ENCODE data around the gene CNDP2. TPM values are rescaled to one million over a fixed set of nuclear protein-coding genes. Genes with fewer than 3 reads are reported as not detected.

Gene CNDP2
- total RNA-seq, 1 donor from 2014 or later: 75.2 TPM

GRCh38 chr18:74509856-74510769 lies 13.9 kb downstream of the CNDP2 start:
- no peak overlapping the region for H3K27ac Mint-ChIP-seq (ENCODE audit: unreplicated experiment)
- peaks cover 54% of the 10 kb centered on the region for H3K36me3 Mint-ChIP-seq (ENCODE audit: unreplicated experiment)
- H3K9me3 Mint-ChIP-seq (ENCODE audit: unreplicated experiment): no peaks in the 10 kb centered on the region

GRCh38 chr18:74510770-74511095 lies 14.6 kb downstream of the CNDP2 start:
- H3K4me3 Mint-ChIP-seq (ENCODE audit: unreplicated experiment): no peak overlapping the region
- H3K4me1 Mint-ChIP-seq (ENCODE audit: unreplicated experiment): no peaks in the 10 kb centered on the region
- H3K27ac Mint-ChIP-seq (ENCODE audit: unreplicated experiment): no peak overlapping the region
- peaks cover 51% of the 10 kb centered on the region for H3K36me3 Mint-ChIP-seq (ENCODE audit: unreplicated experiment)
- no peak for TF ChIP-seq CTCF (IDR thresholded peaks at IDR 0.05)
- H3K9me3 Mint-ChIP-seq (ENCODE audit: unreplicated experiment): no peaks in the 10 kb centered on the region
- H3K27me3 Mint-ChIP-seq (ENCODE audit: unreplicated experiment): no peaks in the 10 kb centered on the region
- no peak for DNase-seq (ENCODE audit: extremely low spot score, unreplicated experiment)

More at GRCh38 chr18:74509856-74510769, 13.9 kb downstream of the CNDP2 start:
- Mint-ChIP-seq H3K4me3 (ENCODE audit: unreplicated experiment) (no peak overlapping the region), H3K4me1 (ENCODE audit: unreplicated experiment) (no peaks in the 10 kb centered on the region), H3K27me3 (ENCODE audit: unreplicated experiment) (no peaks in the 10 kb centered on the region)
- TF ChIP-seq CTCF (IDR thresholded peaks at IDR 0.05): no peak
- no peak for DNase-seq (ENCODE audit: extremely low spot score, unreplicated experiment)

GRCh38 chr18:74511823-74512222 lies 15.7 kb downstream of the CNDP2 start:
- DNase-seq (ENCODE audit: extremely low spot score, unreplicated experiment): no peak
- no peak overlapping the region for H3K27ac Mint-ChIP-seq (ENCODE audit: unreplicated experiment)
- no peak overlapping the region for H3K4me3 Mint-ChIP-seq (ENCODE audit: unreplicated experiment)
- H3K36me3 Mint-ChIP-seq (ENCODE audit: unreplicated experiment): peaks cover 45% of the 10 kb centered on the region
- no peaks in the 10 kb centered on the region for H3K27me3 Mint-ChIP-seq (ENCODE audit: unreplicated experiment)
- no peak for TF ChIP-seq CTCF (IDR thresholded peaks at IDR 0.05)
- no peaks in the 10 kb centered on the region for H3K9me3 Mint-ChIP-seq (ENCODE audit: unreplicated experiment)
- no peaks in the 10 kb centered on the region for H3K4me1 Mint-ChIP-seq (ENCODE audit: unreplicated experiment)

GRCh38 chr18:74512321-74513053 lies 16.3 kb downstream of the CNDP2 start:
- Mint-ChIP-seq H3K36me3 (ENCODE audit: unreplicated experiment) (peaks cover 43% of the 10 kb centered on the region), H3K27me3 (ENCODE audit: unreplicated experiment) (no peaks in the 10 kb centered on the region), H3K27ac (ENCODE audit: unreplicated experiment) (no peak overlapping the region), H3K4me3 (ENCODE audit: unreplicated experiment) (no peak overlapping the region), H3K4me1 (ENCODE audit: unreplicated experiment) (no peaks in the 10 kb centered on the region), H3K9me3 (ENCODE audit: unreplicated experiment) (no peaks in the 10 kb centered on the region)
- TF ChIP-seq CTCF (IDR thresholded peaks at IDR 0.05): no peak
- no peak for DNase-seq (ENCODE audit: extremely low spot score, unreplicated experiment)
